ENCODE results near the gene APEX1. TPM values are rescaled to one million over a fixed set of nuclear protein-coding genes. Genes with fewer than 3 reads are reported as not detected.
"Not testable (repeated sequence)": the region's sequence is repeated elsewhere in the genome, so short reads cannot be mapped to it uniquely, and the experiment has no call there.

Gene APEX1
- total RNA-seq, 2 donors from 2014 or later = 86.7 to 101 TPM

GRCh38 chr14:20440465-20440864 is 14.6 kb upstream of the APEX1 start:
- TF ChIP-seq CTCF (IDR thresholded peaks at IDR 0.05) (no peak), POLR2A (IDR thresholded peaks at IDR 0.05) (no peak)
- H3K9me3 ChIP-seq = no peaks in the 10 kb centered on the region
- no peaks in the 10 kb centered on the region for H3K27me3 ChIP-seq
- 64 to 77% methylated on average over 4 to 5 of the region's 5 CpGs for WGBS, 2 donors
- no peaks in the 10 kb centered on the region for H3K4me1 ChIP-seq
- no peaks in the 10 kb centered on the region for H3K36me3 ChIP-seq (replicated peaks in 1 of 2; ENCODE audit: insufficient read depth in 1 of 2, low read depth in 2 of 2)
- ATAC-seq (no peak), DNase-seq (no peak)
- no peak overlapping the region for H3K27ac ChIP-seq
- intact Hi-C loops (cut with DNase I) = no loop called here
- no peak overlapping the region for H3K4me3 ChIP-seq

- no peaks in the 10 kb centered on the region for H3K9me3 ChIP-seq
- DNase-seq = no peak
- intact Hi-C loops (cut with DNase I) = no loop called here
- TF ChIP-seq CTCF (IDR thresholded peaks at IDR 0.05) (no peak), POLR2A (IDR thresholded peaks at IDR 0.05) (no peak)
- H3K27me3 ChIP-seq = no peaks in the 10 kb centered on the region
- no peak overlapping the region for H3K4me3 ChIP-seq
- H3K27ac ChIP-seq = no peak overlapping the region
- no peak for ATAC-seq
- peaks cover 0 to 2% of the 10 kb centered on the region in 2 donors for H3K36me3 ChIP-seq (replicated peaks in 1 of 2; ENCODE audit: insufficient read depth in 1 of 2, low read depth in 2 of 2)
- 66 to 70% methylated on average over 5 of the region's 5 CpGs for WGBS, 2 donors
- no peaks in the 10 kb centered on the region for H3K4me1 ChIP-seq
Observed at GRCh38 chr14:20440882-20441281, 14.1 kb upstream of the APEX1 start.

- ATAC-seq (no peak), DNase-seq (no peak)
- Histone ChIP-seq H3K4me3 (no peak overlapping the region), H3K27me3 (no peaks in the 10 kb centered on the region), H3K9me3 (no peaks in the 10 kb centered on the region), H3K36me3 (replicated peaks in 1 of 2; ENCODE audit: insufficient read depth in 1 of 2, low read depth in 2 of 2) (peaks cover under 1 to 8% of the 10 kb centered on the region in 2 donors), H3K4me1 (no peaks in the 10 kb centered on the region), H3K27ac (no peak overlapping the region)
- TF ChIP-seq CTCF (IDR thresholded peaks at IDR 0.05) = no peak
- WGBS, 2 donors = 90% methylated on average over 2 of the region's 2 CpGs
- intact Hi-C loops (cut with DNase I) = no loop called here
Observed at GRCh38 chr14:20441461-20441860, 13.6 kb upstream of the APEX1 start.

- DNase-seq; intact Hi-C loops (cut with DNase I); H3K27me3 ChIP-seq; H3K4me1 ChIP-seq; ATAC-seq; H3K9me3 ChIP-seq; H3K27ac ChIP-seq; H3K4me3 ChIP-seq: not testable (repeated sequence)
- H3K36me3 ChIP-seq (replicated peaks in 1 of 2; ENCODE audit: insufficient read depth in 1 of 2, low read depth in 2 of 2) = peaks cover 17 to 22% of the 10 kb centered on the region in 2 donors
- WGBS, 2 donors = 53 to 65% methylated on average over 4 of the region's 4 CpGs
Observed at GRCh38 chr14:20443650-20444049, 11.4 kb upstream of the APEX1 start.

- Histone ChIP-seq H3K9me3 (no peaks in the 10 kb centered on the region), H3K4me3 (no peak overlapping the region), H3K27me3 (no peaks in the 10 kb centered on the region), H3K4me1 (no peaks in the 10 kb centered on the region), H3K27ac (no peak overlapping the region), H3K36me3 (replicated peaks in 1 of 2; ENCODE audit: insufficient read depth in 1 of 2, low read depth in 2 of 2) (peaks cover 27 to 32% of the 10 kb centered on the region in 2 donors)
- no peak for TF ChIP-seq POLR2A (IDR thresholded peaks at IDR 0.05)
- TF ChIP-seq CTCF (IDR thresholded peaks at IDR 0.05) = no peak
- ATAC-seq (no peak), DNase-seq (no peak)
- WGBS, 2 donors = 93 to 94% methylated on average over 5 of the region's 5 CpGs
- intact Hi-C loops (cut with DNase I) = no loop called here
Observed at GRCh38 chr14:20446889-20447288, 8.1 kb upstream of the APEX1 start.

GRCh38 chr14:20452831-20453230 is 2.2 kb upstream of the APEX1 start:
- H3K27me3 ChIP-seq; H3K27ac ChIP-seq; ATAC-seq; H3K4me3 ChIP-seq; intact Hi-C loops (cut with DNase I); H3K9me3 ChIP-seq; DNase-seq: not testable (repeated sequence)
- WGBS, 2 donors = 92 to 93% methylated on average over 8 of the region's 8 CpGs
- peaks cover 28% of the 10 kb centered on the region for H3K4me1 ChIP-seq
- peaks cover 19 to 26% of the 10 kb centered on the region in 2 donors for H3K36me3 ChIP-seq (replicated peaks in 1 of 2; ENCODE audit: insufficient read depth in 1 of 2, low read depth in 2 of 2)
